HEK293 (cell line): ENCODE results near the gene CYP2D6.

Experiments used
- KLF10 ChIP-seq: fragments of 450-650 bp; IDR thresholded peaks from 2 replicates; pipeline ENCODE4 v1.5.1; 2018; ENCODE audit warnings: missing biosample characterization, mild to moderate bottlenecking, missing genetic modification characterization
- ZBTB10 ChIP-seq: fragments of 450-650 bp; formaldehyde crosslinking; IDR thresholded peaks from 2 replicates; pipeline ENCODE4 v1.5.1; 2016; ENCODE audit warnings: missing biosample characterization, missing genetic modification characterization
- ZNF280C ChIP-seq: fragments of 450-650 bp; formaldehyde crosslinking; IDR thresholded peaks from 2 replicates; pipeline ENCODE4 v1.5.1; 2016; ENCODE audit warnings: missing biosample characterization, missing genetic modification characterization
- ZNF404 ChIP-seq: fragments of 450-650 bp; formaldehyde crosslinking; IDR thresholded peaks from 2 replicates; pipeline ENCODE4 v1.5.1; 2017; ENCODE audit warnings: missing biosample characterization, missing genetic modification characterization
- ZNF658 ChIP-seq: fragments of 450-650 bp; formaldehyde crosslinking; IDR thresholded peaks from 2 replicates; pipeline ENCODE4; 2016; ENCODE audit warnings: missing biosample characterization, missing genetic modification characterization
- ZNF776 ChIP-seq: fragments of 450-650 bp; formaldehyde crosslinking; IDR thresholded peaks from 2 replicates; pipeline ENCODE4 v1.5.0; 2017; ENCODE audit warnings: missing biosample characterization, missing genetic modification characterization, borderline replicate concordance
- ZSCAN4 ChIP-seq: fragments of 450-650 bp; formaldehyde crosslinking; IDR thresholded peaks from 2 replicates; pipeline ENCODE4 v1.5.1; 2017; ENCODE audit warnings: missing biosample characterization, missing genetic modification characterization
- TF ChIP-seq, protein P1 (sequence below): fragments of 450-650 bp; formaldehyde crosslinking; IDR thresholded peaks from 2 replicates; pipeline ENCODE4 v1.5.1; 2016; ENCODE audit warnings: missing biosample characterization, missing genetic modification characterization

- no peak for TF ChIP-seq ZNF658 (tag by site-specific recombination)
- TF ChIP-seq, protein P1, sequence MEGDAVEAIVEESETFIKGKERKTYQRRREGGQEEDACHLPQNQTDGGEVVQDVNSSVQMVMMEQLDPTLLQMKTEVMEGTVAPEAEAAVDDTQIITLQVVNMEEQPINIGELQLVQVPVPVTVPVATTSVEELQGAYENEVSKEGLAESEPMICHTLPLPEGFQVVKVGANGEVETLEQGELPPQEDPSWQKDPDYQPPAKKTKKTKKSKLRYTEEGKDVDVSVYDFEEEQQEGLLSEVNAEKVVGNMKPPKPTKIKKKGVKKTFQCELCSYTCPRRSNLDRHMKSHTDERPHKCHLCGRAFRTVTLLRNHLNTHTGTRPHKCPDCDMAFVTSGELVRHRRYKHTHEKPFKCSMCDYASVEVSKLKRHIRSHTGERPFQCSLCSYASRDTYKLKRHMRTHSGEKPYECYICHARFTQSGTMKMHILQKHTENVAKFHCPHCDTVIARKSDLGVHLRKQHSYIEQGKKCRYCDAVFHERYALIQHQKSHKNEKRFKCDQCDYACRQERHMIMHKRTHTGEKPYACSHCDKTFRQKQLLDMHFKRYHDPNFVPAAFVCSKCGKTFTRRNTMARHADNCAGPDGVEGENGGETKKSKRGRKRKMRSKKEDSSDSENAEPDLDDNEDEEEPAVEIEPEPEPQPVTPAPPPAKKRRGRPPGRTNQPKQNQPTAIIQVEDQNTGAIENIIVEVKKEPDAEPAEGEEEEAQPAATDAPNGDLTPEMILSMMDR (tag by site-specific recombination) = no peak
- no peak for TF ChIP-seq ZBTB10 (tag by site-specific recombination)
- no peak for TF ChIP-seq ZNF280C (tag by site-specific recombination)
- TF ChIP-seq ZNF404 (tag by site-specific recombination) = no peak
- TF ChIP-seq ZNF776 = no peak
- no peak for TF ChIP-seq KLF10
- no peak for TF ChIP-seq ZSCAN4 (tag by site-specific recombination)
Observed at GRCh38 chr22:42158456-42159132, 28.0 kb upstream of the CYP2D6 start.
